ENCODE measurements around the gene TRIM62.
"Not testable (repeated sequence)": the region's sequence is repeated elsewhere in the genome, so short reads cannot be mapped to it uniquely, and the experiment has no call there.

TRIM62 gene

GRCh38 chr1:33110477-33110876 lies 71.4 kb downstream of the TRIM62 start:
- Histone ChIP-seq H3K9ac (ENCODE audit: low read length) (no peak overlapping the region), H3K4me1 (ENCODE audit: insufficient read depth, low read length) (no peaks in the 10 kb centered on the region), H3K4me3 (ENCODE audit: low read depth in 1 of 2, low read length in 2 of 2) (no peak overlapping the region), H3K9me3 (ENCODE audit: low read length) (no peaks in the 10 kb centered on the region), H3K27me3 (ENCODE audit: control insufficient read depth in 1 of 2, insufficient read depth in 2 of 2, low read length in 2 of 2) (no peaks in the 10 kb centered on the region), H3K36me3 (ENCODE audit: insufficient read depth, low read length) (no peaks in the 10 kb centered on the region), H3K27ac (ENCODE audit: low read depth, low read length) (no peak overlapping the region)

DNA sequence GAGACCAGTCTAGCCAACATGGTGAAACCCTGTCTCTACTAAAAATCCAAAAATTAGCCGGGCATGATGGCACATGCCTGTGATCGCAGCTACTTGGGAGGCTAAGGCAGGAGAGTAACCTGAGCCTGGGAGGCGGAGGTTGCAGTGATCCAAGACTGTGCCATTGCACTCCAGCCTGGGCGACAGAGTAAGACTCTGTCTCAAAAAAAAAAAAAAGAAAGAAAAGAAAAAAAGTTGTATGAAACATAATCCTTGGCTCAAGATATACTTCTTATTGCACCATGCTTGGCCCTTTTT lies 81.8 kb downstream of the TRIM62 start:
- not testable (repeated sequence) for H3K9ac ChIP-seq (ENCODE audit: low read length); H3K4me3 ChIP-seq (ENCODE audit: low read depth in 1 of 2, low read length in 2 of 2); H3K4me1 ChIP-seq (ENCODE audit: insufficient read depth, low read length); H3K9me3 ChIP-seq (ENCODE audit: low read length); H3K36me3 ChIP-seq (ENCODE audit: insufficient read depth, low read length); H3K27me3 ChIP-seq (ENCODE audit: control insufficient read depth in 1 of 2, insufficient read depth in 2 of 2, low read length in 2 of 2); H3K27ac ChIP-seq (ENCODE audit: low read depth, low read length)

GRCh38 chr1:33099290-33100118 lies 82.3 kb downstream of the TRIM62 start:
- H3K27ac ChIP-seq (ENCODE audit: low read depth, low read length): no peak overlapping the region
- H3K36me3 ChIP-seq (ENCODE audit: insufficient read depth, low read length): no peaks in the 10 kb centered on the region
- no peaks in the 10 kb centered on the region for H3K27me3 ChIP-seq (ENCODE audit: control insufficient read depth in 1 of 2, insufficient read depth in 2 of 2, low read length in 2 of 2)
- H3K9me3 ChIP-seq (ENCODE audit: low read length): no peaks in the 10 kb centered on the region
- H3K4me1 ChIP-seq (ENCODE audit: insufficient read depth, low read length): no peaks in the 10 kb centered on the region
- no peak overlapping the region for H3K9ac ChIP-seq (ENCODE audit: low read length)
- no peak overlapping the region for H3K4me3 ChIP-seq (ENCODE audit: low read depth in 1 of 2, low read length in 2 of 2)

DNA sequence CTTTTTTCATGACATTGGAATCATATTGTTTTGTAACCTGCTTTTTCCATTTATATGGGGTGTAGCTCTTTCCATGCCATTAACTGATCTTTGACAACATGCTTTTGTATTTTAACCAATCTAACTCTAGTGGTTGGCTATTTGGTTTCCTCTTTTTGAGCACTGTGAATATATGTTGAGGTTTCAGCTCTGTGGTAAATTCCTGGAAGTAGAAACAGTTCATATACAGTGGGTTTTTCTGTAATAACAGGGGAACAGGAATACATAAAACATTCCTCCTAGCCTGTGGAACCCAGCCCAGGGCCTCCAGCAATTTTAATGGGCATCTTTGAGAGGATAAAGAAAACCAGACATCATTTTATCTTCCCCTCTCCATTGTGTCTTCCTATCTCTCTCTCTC lies 83.5 kb downstream of the TRIM62 start:
- Histone ChIP-seq H3K36me3 (ENCODE audit: insufficient read depth, low read length) (no peaks in the 10 kb centered on the region), H3K4me3 (ENCODE audit: low read depth in 1 of 2, low read length in 2 of 2) (no peak overlapping the region), H3K9ac (ENCODE audit: low read length) (no peak overlapping the region), H3K9me3 (ENCODE audit: low read length) (no peaks in the 10 kb centered on the region), H3K4me1 (ENCODE audit: insufficient read depth, low read length) (no peaks in the 10 kb centered on the region), H3K27me3 (ENCODE audit: control insufficient read depth in 1 of 2, insufficient read depth in 2 of 2, low read length in 2 of 2) (no peaks in the 10 kb centered on the region), H3K27ac (ENCODE audit: low read depth, low read length) (no peak overlapping the region)

GRCh38 chr1:33097762-33098161 lies 84.1 kb downstream of the TRIM62 start:
- H3K36me3 ChIP-seq (ENCODE audit: insufficient read depth, low read length): no peaks in the 10 kb centered on the region

DNA sequence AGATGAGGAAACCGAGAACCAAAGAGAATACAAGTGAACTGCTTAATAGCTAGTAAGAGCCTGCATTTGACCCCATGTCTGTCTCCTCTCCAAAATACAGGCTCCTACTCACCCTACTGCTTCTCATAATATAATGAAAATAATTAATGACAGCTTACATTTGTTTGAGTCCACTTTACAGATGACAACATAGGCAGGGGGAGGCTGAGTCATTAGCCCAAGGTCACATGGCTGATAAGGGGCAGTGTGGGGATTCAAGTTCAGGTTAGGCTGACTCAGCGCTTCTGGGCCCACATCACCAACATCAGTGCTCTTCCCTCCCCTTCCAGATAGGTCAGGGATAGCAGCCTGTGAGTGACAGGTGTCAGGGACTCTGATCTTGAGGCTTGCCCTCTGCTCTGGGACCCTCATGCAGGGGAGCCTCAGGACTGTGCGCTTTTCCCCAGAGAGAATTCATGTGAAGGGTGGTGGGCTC lies 84.7 kb downstream of the TRIM62 start:
- H3K9ac ChIP-seq (ENCODE audit: low read length): no peak overlapping the region
- H3K36me3 ChIP-seq (ENCODE audit: insufficient read depth, low read length): no peaks in the 10 kb centered on the region
- H3K4me3 ChIP-seq (ENCODE audit: low read depth in 1 of 2, low read length in 2 of 2): no peak overlapping the region
- no peaks in the 10 kb centered on the region for H3K27me3 ChIP-seq (ENCODE audit: control insufficient read depth in 1 of 2, insufficient read depth in 2 of 2, low read length in 2 of 2)
- H3K27ac ChIP-seq (ENCODE audit: low read depth, low read length): no peak overlapping the region
- no peaks in the 10 kb centered on the region for H3K4me1 ChIP-seq (ENCODE audit: insufficient read depth, low read length)
- H3K9me3 ChIP-seq (ENCODE audit: low read length): no peaks in the 10 kb centered on the region

More at GRCh38 chr1:33097762-33098161, 84.1 kb downstream of the TRIM62 start:
- Histone ChIP-seq H3K9ac (ENCODE audit: low read length) (no peak overlapping the region), H3K4me3 (ENCODE audit: low read depth in 1 of 2, low read length in 2 of 2) (no peak overlapping the region), H3K4me1 (ENCODE audit: insufficient read depth, low read length) (no peaks in the 10 kb centered on the region), H3K9me3 (ENCODE audit: low read length) (no peaks in the 10 kb centered on the region), H3K27ac (ENCODE audit: low read depth, low read length) (no peak overlapping the region), H3K27me3 (ENCODE audit: control insufficient read depth in 1 of 2, insufficient read depth in 2 of 2, low read length in 2 of 2) (no peaks in the 10 kb centered on the region)

DNA sequence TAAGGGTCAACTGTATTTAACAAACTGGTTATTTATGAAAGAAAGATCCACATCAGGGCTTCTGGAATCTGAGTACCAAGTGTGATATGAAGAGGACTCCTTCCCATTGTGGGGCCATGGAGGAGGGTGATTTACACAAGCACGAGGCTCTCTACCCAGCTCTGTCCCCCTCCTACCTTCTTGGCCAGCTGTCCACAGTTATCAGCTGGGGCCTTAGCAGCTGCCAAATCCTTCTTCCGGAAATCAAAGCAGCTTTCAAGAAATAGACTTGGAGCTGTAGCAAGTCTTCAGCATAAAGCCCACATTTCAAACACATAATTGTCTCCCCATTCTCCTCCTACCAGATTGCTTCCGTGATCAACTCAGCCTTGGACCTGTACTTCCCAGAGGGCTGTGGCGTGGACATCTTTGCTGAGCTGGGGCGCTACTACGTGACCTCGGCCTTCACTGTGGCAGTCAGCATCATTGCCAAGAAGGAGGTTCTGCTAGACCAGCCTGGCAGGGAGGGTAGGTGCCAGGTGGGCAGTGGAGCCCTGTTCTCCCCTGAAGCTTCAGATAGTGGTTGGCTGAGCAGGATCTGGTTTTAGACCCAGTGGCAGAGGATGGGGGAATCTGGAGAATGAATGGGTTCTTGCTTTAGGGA lies 85.4 kb downstream of the TRIM62 start:
- Histone ChIP-seq H3K27ac (ENCODE audit: low read depth, low read length) (no peak overlapping the region), H3K4me3 (ENCODE audit: low read depth in 1 of 2, low read length in 2 of 2) (no peak overlapping the region), H3K9me3 (ENCODE audit: low read length) (no peaks in the 10 kb centered on the region), H3K9ac (ENCODE audit: low read length) (no peak overlapping the region), H3K27me3 (ENCODE audit: control insufficient read depth in 1 of 2, insufficient read depth in 2 of 2, low read length in 2 of 2) (no peaks in the 10 kb centered on the region), H3K36me3 (ENCODE audit: insufficient read depth, low read length) (no peaks in the 10 kb centered on the region), H3K4me1 (ENCODE audit: insufficient read depth, low read length) (no peaks in the 10 kb centered on the region)

Data from muscle layer of colon (tissue), 2 donors.